GM10266 (cell line): Measurements from ENCODE around the gene SCN7A.
"Not testable (repeated sequence)": the region's sequence is repeated elsewhere in the genome, so short reads cannot be mapped to it uniquely, and the experiment has no call there.

Experiments used
- DNase-seq: peaks from one replicate; pipeline ENCODE4 v3.0.0; 2012; ENCODE audit errors: extremely low spot score
- TF ChIP-seq, protein P1 (sequence below): IDR thresholded peaks from 2 replicates; pipeline ENCODE4 v1.5.1; 2012; ENCODE audit warnings: mild to moderate bottlenecking, low read depth; ENCODE audit not compliant: control insufficient read depth, insufficient read depth; ENCODE audit errors: missing control alignments

The SCN7A gene

GRCh38 chr2:166418853-166419615 lies 75.0 kb downstream of the SCN7A start:
- no peak for DNase-seq

GRCh38 chr2:166417669-166418068 lies 76.4 kb downstream of the SCN7A start:
- DNase-seq, result no peak

More at GRCh38 chr2:166418853-166419615, 75.0 kb downstream of the SCN7A start:
- TF ChIP-seq, protein P1, sequence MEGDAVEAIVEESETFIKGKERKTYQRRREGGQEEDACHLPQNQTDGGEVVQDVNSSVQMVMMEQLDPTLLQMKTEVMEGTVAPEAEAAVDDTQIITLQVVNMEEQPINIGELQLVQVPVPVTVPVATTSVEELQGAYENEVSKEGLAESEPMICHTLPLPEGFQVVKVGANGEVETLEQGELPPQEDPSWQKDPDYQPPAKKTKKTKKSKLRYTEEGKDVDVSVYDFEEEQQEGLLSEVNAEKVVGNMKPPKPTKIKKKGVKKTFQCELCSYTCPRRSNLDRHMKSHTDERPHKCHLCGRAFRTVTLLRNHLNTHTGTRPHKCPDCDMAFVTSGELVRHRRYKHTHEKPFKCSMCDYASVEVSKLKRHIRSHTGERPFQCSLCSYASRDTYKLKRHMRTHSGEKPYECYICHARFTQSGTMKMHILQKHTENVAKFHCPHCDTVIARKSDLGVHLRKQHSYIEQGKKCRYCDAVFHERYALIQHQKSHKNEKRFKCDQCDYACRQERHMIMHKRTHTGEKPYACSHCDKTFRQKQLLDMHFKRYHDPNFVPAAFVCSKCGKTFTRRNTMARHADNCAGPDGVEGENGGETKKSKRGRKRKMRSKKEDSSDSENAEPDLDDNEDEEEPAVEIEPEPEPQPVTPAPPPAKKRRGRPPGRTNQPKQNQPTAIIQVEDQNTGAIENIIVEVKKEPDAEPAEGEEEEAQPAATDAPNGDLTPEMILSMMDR, result no peak

GRCh38 chr2:166413255-166413654 lies 80.8 kb downstream of the SCN7A start:
- DNase-seq, result no peak
- TF ChIP-seq, protein P1, result no peak

More at GRCh38 chr2:166417669-166418068, 76.4 kb downstream of the SCN7A start:
- TF ChIP-seq, protein P1, result no peak

DNA sequence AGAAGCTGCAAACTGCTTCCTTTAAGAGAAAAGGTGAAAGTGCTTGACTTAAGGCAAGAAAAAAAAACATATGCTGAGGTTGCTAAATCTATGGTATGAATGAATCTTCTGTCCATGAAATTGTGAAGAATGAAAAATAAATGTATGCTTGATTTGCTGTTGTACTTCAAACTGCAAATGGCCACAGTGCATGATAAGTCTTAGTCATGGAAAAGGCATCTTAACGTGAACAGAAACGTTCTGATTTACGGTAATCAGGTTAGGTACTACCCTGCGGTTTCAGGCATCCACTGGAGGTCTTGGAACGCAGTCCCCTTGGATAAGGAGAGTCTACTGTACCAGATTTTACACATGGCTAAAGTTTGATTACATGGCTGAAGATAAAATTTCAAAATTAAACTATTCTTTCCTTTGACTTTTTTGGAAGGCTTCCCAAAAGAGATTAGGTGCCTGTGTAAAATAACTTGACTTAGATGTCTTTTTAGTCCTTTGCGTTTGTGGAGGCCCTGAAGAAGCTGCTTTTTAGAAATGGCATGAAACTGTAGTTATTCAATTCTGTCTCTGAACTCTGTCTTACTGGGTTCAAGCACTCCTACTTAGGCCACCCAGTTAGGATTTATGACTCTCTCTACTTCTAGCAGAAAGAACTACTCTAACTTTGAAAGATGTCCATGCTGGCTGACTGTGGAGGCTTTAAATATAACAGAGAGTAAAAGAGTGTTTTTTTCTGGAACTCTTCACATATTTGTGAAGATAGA lies 82.4 kb downstream of the SCN7A start:
- DNase-seq, result no peak
- TF ChIP-seq, protein P1, result no peak

DNA sequence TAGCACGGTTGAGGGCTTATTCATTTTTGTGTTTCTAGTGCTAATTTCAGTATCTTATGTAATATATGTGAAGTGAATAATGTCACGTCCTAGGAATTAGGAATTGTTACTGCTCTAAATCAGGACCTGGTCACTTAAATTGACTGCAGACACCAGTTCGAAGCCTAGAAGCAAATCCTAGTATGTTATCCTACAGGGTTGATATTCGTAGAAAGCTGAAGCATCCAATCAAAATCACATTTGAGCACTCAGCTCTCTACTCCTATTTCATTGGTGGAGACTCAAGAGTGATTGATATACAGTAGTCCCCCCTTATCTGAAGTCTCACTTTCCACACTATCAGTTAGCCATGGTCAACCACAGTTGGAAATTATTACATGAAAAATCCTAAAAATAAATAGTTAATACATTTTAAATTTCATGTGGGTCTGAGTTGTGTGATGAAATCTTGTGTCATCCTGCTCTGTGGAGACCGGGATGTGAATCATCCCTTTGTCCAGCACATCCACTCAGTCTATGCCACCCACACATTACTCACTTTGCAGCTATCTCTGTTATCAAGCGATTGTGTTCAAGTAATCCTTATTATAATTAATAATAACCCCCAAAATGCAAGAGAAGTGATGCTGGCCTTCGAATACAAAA lies 83.1 kb downstream of the SCN7A start:
- TF ChIP-seq, protein P1, result no peak

DNA sequence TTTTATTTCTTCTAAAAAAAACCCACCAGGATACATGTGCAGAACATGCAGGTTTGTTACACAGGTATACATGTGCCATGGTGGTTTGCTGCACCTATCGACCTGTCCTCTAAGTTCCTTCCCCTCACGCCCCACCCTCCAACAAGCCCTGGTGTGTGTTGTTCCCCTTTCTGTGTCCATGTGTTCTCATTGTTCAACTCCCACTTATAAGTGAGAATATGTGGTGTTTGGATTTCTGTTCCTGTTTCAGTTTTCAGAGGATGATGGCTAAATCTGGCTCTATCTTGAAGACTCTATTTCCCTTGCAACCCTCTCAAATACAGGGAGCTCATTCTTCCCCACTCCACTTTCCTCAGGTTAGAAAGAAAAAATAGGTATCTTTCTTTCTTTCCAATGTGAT lies 86.3 kb downstream of the SCN7A start:
- not testable (repeated sequence) for DNase-seq

More for the DNA sequence above, 83.1 kb downstream of the SCN7A start:
- no peak for DNase-seq

DNA sequence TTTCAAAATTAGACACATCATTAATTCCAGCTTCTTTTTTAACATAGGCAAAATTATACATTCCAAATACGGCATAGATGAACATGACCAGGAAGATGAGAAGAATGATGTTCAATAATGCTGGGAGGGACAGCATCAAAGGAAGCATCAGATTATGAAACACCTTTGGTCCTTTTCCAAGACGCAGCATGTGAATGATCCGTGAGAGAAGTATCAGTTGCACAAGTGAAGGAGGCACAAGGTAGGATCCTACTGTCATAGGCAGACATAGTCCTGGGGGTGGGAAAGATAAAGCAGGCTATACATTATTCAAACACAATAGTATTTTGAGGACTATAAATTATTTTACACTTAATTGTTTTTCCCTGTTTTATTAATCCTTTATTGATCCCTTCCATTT lies 87.7 kb downstream of the SCN7A start:
- DNase-seq, result no peak
- TF ChIP-seq, protein P1, result no peak
